Stimulated activated CD8-positive, alpha-beta memory T cell treated with anti-CD3 and anti-CD28 coated beads, Interleukin-15, amount 100 ng/mL, for 4 hours (primary cell): ENCODE measurements around the gene PRPSAP2.
A peak's percentile ranks its signal among the peaks of the same experiment; 100 is the strongest.
"Not testable (repeated sequence)": the region's sequence is repeated elsewhere in the genome, so short reads cannot be mapped to it uniquely, and the experiment has no call there.

Experiments
- DNase-seq, 2 donors: peaks; one replicate each; pipeline ENCODE4 v3.0.0-alpha.2; 2020; ENCODE audit warnings: low read depth in 2 of 2

The PRPSAP2 gene

GRCh38 chr17:18944646-18945045 is 86.7 kb downstream of the PRPSAP2 start:
- DNase-seq = no peak

GRCh38 chr17:18946536-18946935 is 88.6 kb downstream of the PRPSAP2 start:
- DNase-seq = no peak

GRCh38 chr17:18947866-18948265 is 89.9 kb downstream of the PRPSAP2 start:
- no peak for DNase-seq

GRCh38 chr17:18948476-18949006 is 90.6 kb downstream of the PRPSAP2 start:
- no peak for DNase-seq

GRCh38 chr17:18949566-18949965 is 91.6 kb downstream of the PRPSAP2 start:
- DNase-seq = no peak

GRCh38 chr17:18950346-18950745 is 92.4 kb downstream of the PRPSAP2 start:
- no peak for DNase-seq

GRCh38 chr17:18950944-18951905 is 93.3 kb downstream of the PRPSAP2 start:
- no peak for DNase-seq

GRCh38 chr17:18951941-18952842 is 94.3 kb downstream of the PRPSAP2 start, which contains the start of gene SLC5A10:
TSS of gene SLC5A10 (plus strand) at chr17:18952165. CDS start at chr17:18952206, 41 bp downstream.
- DNase-seq = no peak

GRCh38 chr17:18953231-18953728 is 95.3 kb downstream of the PRPSAP2 start:
- no peak for DNase-seq

GRCh38 chr17:18954321-18954720 is 96.4 kb downstream of the PRPSAP2 start:
- DNase-seq = no peak

GRCh38 chr17:18955009-18955408 is 97.1 kb downstream of the PRPSAP2 start:
- no peak for DNase-seq

GRCh38 chr17:18956021-18956420 is 98.1 kb downstream of the PRPSAP2 start:
- DNase-seq = not testable (repeated sequence)

GRCh38 chr17:18956581-18956980 is 98.7 kb downstream of the PRPSAP2 start:
- no peak for DNase-seq

- no peak for DNase-seq
Measured at GRCh38 chr17:18957831-18958230, 99.9 kb downstream of the PRPSAP2 start.

- no peak for DNase-seq
Measured at GRCh38 chr17:18958611-18959010, 100.7 kb downstream of the PRPSAP2 start.

GRCh38 chr17:18959071-18959844 is 101.3 kb downstream of the PRPSAP2 start:
- DNase-seq = no peak

GRCh38 chr17:18959845-18960240 is 101.9 kb downstream of the PRPSAP2 start:
- DNase-seq = no peak

- DNase-seq = no peak
Measured at GRCh38 chr17:18960241-18960665, 102.3 kb downstream of the PRPSAP2 start.

GRCh38 chr17:18960803-18961511 is 103.0 kb downstream of the PRPSAP2 start:
- DNase-seq = peak; percentile 46 to 48
